SKM-1 treated with dmso at 0.1 percent for 144 hours (cell line): ENCODE results near the gene TEC.
"Not testable (repeated sequence)": the region's sequence is repeated elsewhere in the genome, so short reads cannot be mapped to it uniquely, and the experiment has no call there.

Experiments
- DNase-seq: peaks from one replicate; lab custom pipeline; 2025; ENCODE audit not compliant: unreplicated experiment; lab: John Stamatoyannopoulos, UW

TEC gene

DNA sequence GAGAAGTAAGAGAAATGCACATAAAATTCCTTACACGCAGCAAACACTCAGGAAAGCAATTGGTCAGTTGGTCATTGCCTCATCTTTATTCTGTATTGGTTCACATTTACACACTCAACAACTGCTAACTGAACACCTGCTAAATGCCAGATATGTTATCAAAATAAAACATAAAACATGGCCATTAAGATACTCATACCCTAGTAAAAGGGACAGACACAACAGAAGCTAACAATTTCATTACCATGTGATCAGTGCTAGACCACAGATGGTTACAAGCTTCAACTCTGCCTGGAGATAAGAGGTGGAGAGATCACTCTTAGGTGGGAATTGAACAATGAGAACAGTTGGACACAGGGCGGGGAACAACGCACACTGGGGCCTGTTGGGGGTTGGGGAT lies 26.2 kb downstream of the TEC start:
- no peak for DNase-seq

DNA sequence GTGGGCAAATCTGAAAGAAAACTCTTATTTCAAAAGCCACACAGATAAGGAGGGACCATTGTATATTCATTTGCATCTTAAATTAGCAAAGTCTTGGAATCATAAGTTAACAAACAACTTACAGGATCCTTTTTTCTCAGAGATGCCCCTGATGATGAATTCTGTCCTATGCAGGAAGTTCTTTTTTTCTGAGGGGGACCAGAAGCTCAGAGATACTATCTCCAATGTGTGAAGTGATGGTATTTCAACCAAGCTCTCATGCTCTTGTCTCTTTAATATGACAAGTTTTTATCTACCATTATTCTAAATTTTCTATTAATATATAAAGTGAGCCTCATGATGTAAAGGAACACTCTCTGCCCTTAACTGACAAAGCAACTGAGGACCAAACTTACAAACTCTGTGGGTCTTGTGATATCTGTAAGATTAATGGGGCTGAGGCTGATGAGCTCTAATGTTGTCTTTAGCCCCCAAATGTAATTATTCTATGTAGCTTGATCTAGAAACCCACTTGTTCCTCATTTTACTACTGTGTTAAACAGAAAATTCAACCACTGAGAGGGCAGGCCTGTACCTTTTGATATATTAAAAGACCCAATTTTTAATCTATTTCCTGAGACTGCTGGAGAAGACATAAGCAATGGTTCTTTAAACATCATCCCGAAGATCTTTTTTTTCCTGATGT lies 27.0 kb downstream of the TEC start:
- no peak for DNase-seq

DNA sequence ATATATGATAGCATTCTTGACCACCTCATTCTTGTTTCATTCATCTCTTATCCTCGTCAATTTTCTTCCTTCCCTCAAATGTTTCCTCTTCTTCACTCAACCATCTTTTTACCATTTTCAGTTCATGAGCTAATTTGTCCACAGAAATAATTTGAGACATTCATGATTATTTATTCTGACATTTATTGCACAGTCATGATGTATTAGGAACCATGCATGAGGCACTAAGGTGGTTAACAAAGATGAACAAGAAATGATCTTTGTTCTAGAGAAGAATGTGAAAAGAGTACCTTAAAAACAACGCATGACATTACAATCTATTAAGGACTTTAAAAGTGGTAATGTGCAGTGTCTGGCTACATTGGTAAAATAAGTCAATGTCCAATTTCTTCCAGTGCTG lies 27.9 kb downstream of the TEC start:
- DNase-seq = no peak

DNA sequence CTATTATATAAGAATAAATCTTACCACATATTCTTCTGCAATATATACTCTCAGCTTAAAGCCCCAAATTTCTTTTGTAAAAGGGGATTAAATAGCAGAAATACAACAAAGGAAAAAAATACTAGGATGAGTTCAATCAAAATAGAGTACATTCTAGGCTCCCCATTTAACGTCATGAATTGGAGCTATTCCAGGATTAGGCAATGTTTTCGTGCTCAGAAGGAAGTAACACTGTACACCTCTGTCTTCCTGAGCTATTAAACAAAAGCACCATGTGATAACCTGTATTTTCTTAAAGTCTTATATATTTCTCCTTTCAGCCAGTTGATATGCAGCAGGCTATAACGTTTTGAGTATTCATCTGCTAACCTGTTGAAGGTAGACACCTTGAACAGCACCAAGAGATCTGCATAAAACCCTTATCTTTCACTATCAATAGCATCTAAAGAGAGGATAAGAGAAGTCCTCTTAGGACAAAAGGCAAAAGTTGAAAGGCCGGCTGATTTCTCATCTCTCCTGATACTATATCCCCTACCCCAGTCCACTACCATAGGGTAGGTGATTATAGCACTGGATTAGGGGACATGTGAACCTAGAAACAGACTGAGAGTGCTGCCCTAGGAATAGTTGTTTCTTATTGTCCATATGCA lies 31.5 kb downstream of the TEC start:
- no peak for DNase-seq

GRCh38 chr4:48235050-48235449 lies 34.6 kb downstream of the TEC start:
- no peak for DNase-seq

GRCh38 chr4:48234575-48234974 lies 35.1 kb downstream of the TEC start:
- DNase-seq = no peak

DNA sequence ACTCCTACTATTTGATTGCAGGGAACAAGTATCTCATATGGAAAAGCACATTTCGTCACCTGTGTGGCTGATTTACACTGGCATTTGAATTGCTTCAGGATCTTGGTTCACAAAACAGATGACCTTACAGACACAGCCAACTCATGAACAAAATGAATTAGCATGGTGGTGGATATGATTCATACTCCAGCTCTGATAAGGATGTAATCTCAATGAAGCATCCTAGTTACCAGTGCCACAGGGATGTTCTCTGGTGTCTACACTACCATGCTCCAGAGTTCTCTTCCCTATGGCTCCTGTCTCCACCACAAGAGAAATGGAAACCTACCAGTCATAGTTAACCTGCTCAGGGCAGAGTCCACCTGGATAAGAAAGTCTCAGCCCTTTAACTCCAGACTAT lies 40.7 kb downstream of the TEC start:
- DNase-seq = no peak

- peak; percentile 91 for DNase-seq
Measured at GRCh38 chr4:48227662-48228061, 42.0 kb downstream of the TEC start.

DNA sequence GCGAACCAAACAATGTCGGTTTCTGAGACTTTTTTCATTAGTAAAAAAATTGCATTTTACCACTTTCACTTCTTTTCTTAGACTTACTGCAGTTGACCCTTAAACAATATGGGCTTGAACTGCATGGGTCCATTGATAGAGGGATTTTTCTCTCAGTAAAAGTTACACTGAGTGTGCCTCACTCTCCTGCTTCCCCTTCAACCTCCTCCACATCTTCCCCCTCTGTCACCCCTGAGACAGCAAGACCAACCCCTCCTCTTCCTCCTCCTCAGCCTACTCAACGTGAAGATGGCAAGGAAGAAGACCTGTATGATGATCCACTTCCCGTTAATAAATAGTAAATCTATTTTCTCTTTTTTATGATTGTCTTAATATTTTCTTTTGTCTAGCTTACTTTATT lies 43.4 kb downstream of the TEC start:
- DNase-seq = peak; percentile 20

- peak; percentile 14 for DNase-seq
Measured at GRCh38 chr4:48225368-48226141, 44.1 kb downstream of the TEC start.

- no peak for DNase-seq
Measured at GRCh38 chr4:48224606-48225005, 45.0 kb downstream of the TEC start.

GRCh38 chr4:48223633-48224295 lies 45.9 kb downstream of the TEC start:
- DNase-seq = no peak

DNA sequence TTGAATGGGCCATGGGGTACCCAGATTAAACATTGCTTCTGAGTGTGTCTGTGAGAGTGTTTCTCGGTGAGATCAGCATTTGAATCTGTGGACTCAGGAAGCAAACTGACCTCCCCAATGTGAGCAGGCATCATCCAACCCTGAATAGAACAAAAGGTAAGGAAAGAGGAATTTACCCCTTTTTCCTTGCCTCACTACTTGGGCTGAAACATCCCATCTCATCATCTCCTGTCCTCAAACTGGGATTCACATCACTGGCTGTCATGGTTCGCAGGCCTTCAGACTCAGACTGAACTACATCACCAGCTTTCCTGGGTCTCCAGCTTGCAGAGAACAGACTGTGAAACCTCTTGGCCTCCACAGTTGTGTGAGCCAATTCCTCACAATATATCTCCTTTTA lies 47.1 kb downstream of the TEC start:
- DNase-seq = no peak

DNA sequence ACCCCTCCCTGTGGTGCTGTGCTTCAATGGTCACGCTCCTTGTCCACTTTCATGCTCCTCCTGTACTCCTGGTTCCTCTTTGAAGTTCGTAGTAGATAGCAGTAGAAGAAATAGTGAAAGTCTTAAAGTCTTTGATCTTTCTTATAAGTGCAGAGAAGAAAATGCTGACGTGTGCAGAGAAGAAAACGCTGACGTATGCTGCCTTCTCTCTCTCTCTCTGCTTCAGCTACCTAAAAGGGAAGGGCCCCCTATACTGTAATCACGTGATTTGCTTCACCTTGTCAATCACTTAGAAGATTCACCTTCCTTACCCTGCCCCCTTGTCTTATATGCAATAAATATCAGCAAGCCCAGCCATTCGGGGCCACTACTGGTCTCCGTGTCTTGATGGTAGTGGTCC lies 50.2 kb downstream of the TEC start:
- DNase-seq = not testable (repeated sequence)

- DNase-seq = no peak
Measured at GRCh38 chr4:48216563-48216962, 53.1 kb downstream of the TEC start.

DNA sequence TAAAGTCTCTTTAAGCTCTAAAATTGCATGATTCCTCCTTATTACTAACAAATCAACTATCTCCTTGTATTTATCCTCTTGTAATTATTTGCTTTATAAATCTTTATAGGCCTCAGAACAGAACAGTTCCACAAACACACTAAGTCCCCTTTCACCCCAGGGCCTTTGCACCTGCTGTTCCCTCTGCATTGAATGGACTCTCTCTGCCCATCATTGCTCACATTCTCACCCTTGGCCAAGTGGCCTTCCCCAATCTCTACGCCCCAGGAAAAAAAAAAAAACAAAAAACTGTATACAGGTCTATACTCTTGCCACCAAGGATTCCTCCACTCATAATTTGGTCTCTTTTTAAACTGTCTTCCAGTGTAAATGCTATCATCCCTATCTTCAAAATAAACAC lies 53.7 kb downstream of the TEC start:
- DNase-seq = no peak

DNA sequence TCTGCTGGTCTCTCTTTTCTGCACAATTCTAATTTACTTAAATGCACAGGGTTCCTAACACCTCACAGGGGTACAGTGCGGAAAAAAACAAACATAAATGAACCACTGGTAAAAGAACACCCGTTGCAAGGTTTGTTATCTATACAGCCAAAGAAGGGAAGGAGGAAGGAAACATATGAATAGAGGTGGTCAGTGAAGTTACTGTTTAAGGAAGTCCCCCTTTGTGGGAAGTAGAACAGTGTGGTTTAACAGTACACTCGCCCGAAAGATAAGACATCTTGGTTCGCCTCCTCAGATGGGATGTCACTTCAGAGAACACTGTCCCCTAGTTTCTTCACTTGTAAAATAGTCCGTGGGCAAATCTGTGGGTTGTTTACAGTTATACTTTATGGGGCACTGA lies 57.5 kb downstream of the TEC start:
- DNase-seq = peak; percentile 94

DNA sequence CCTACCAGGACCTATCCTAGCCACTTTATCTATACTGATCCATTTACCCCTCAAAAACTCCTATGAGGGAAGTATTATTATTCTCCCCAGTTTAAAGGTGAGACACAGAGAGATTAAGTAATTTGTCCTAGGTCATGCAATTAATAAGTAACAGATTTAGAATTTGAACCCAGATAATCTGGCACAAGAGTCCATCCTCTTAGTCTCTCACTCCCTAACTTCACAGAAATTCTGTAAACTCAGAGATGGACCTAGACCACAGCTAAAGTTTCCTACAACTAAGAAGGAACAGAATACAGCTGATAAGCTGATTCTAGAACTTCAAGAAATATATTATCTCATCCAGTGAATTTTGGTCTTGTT lies 58.7 kb downstream of the TEC start:
- DNase-seq = no peak

- no peak for DNase-seq
Measured at GRCh38 chr4:48205626-48206025, 64.0 kb downstream of the TEC start.

- DNase-seq = no peak
Measured at GRCh38 chr4:48205107-48205506, 64.5 kb downstream of the TEC start.

GRCh38 chr4:48203819-48204218 lies 65.8 kb downstream of the TEC start:
- no peak for DNase-seq
